ENCODE measurements around the gene LPP.

DNA sequence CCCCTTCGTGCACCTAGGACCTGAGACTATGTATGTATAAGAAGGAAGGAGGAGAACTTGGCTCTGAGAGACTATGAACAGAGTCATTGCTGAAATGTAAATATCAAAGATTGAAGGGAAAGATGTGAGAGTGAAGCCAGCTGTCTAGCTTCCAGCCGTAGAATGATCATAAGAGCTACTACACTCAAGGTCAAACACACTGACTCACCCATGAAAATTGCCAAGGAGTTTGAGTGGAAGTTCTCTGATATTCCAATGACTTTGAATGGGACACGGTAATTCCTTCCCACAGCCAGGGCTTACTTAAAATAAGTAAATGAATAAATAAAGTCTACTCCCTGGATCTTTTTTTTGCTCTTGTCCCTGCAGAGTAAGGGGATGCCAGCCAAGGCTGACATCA, 618.9 kb downstream of the LPP start:
- no peak for TF ChIP-seq POLR2A (IDR thresholded peaks at IDR 0.05)
- TF ChIP-seq, protein P1, sequence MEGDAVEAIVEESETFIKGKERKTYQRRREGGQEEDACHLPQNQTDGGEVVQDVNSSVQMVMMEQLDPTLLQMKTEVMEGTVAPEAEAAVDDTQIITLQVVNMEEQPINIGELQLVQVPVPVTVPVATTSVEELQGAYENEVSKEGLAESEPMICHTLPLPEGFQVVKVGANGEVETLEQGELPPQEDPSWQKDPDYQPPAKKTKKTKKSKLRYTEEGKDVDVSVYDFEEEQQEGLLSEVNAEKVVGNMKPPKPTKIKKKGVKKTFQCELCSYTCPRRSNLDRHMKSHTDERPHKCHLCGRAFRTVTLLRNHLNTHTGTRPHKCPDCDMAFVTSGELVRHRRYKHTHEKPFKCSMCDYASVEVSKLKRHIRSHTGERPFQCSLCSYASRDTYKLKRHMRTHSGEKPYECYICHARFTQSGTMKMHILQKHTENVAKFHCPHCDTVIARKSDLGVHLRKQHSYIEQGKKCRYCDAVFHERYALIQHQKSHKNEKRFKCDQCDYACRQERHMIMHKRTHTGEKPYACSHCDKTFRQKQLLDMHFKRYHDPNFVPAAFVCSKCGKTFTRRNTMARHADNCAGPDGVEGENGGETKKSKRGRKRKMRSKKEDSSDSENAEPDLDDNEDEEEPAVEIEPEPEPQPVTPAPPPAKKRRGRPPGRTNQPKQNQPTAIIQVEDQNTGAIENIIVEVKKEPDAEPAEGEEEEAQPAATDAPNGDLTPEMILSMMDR (IDR thresholded peaks at IDR 0.05) = no peak
